Activated CD4-positive, alpha-beta memory T cell treated with anti-CD3 and anti-CD28 coated beads for 36 hours (primary cell): ENCODE data around the gene RREB1. TPM values are rescaled to one million over a fixed set of nuclear protein-coding genes. Genes with fewer than 3 reads are reported as not detected.
A peak's percentile ranks its signal among the peaks of the same experiment; 100 is the strongest.

Experiments used
- CTCF ChIA-PET: fragments of 350-600 bp; sonication (Branson Sonifier 250); formaldehyde crosslinking; loops from one replicate; lab custom pipeline; 2021; ENCODE audit warnings: antibody characterized with exemption, inconsistent platforms; lab: Charles Lee
- POLR2A ChIA-PET: fragments of 350-600 bp; sonication (Branson Sonifier 250); formaldehyde crosslinking; loops from one replicate; lab custom pipeline; 2021; ENCODE audit warnings: antibody characterized with exemption; lab: Charles Lee
- DNase-seq: peaks from one replicate; pipeline ENCODE4 v3.0.0-alpha.2; 2020
- H3K27ac Mint-ChIP-seq: one replicate; pipeline ENCODE4 v1.8.0; 2021; ENCODE audit warnings: mixed read lengths
- H3K27me3 Mint-ChIP-seq: one replicate; pipeline ENCODE4 v1.8.0; 2021; ENCODE audit warnings: mixed read lengths
- H3K36me3 Mint-ChIP-seq: one replicate; pipeline ENCODE4 v1.8.0; 2021; ENCODE audit warnings: mixed read lengths
- H3K4me1 Mint-ChIP-seq: one replicate; pipeline ENCODE4 v1.8.0; 2021; ENCODE audit warnings: low read depth, mixed read lengths
- H3K4me3 Mint-ChIP-seq: one replicate; pipeline ENCODE4 v1.8.0; 2021; ENCODE audit warnings: mild to moderate bottlenecking, mixed read lengths
- H3K9me3 Mint-ChIP-seq: one replicate; pipeline ENCODE4 v1.8.0; 2021; ENCODE audit warnings: mixed read lengths
- intact Hi-C: fragments of 100-400 bp; cut with micrococcal nuclease; formaldehyde crosslinking; loops from one replicate; pipeline ENCODE4 v1.15.1; 2023
- total RNA-seq, 2 experiments: library from RNA; stranded (reverse); gene quantifications; one replicate each; pipeline ENCODE4 v1.2.3, GENCODE V29; 2021

RREB1 gene
- total RNA-seq, 2 experiments from 2014 or later, result 13.0 to 13.5 TPM

GRCh38 chr6:7112741-7113313 lies 5.1 kb downstream of the RREB1 start:
- CTCF ChIA-PET, result no interaction called here
- intact Hi-C loops, result no loop called here
- POLR2A ChIA-PET, result interaction anchor here (1.0 kb wide), 1 partner anchor 25 kb away, joined by 4 read pairs; no protein-coding TSS in a partner anchor

GRCh38 chr6:7114744-7115458 lies 7.1 kb downstream of the RREB1 start:
- ChIA-PET CTCF (interaction anchor here (1.9 kb wide), 1 partner anchor 10 kb away, joined by 4 read pairs; no protein-coding TSS in a partner anchor), POLR2A (no interaction called here)
- Mint-ChIP-seq H3K36me3 (no peaks in the 10 kb centered on the region), H3K9me3 (no peaks in the 10 kb centered on the region), H3K4me1 (peaks cover 80% of the 10 kb centered on the region), H3K4me3 (no peak overlapping the region), H3K27me3 (no peaks in the 10 kb centered on the region), H3K27ac (no peak overlapping the region)
- intact Hi-C loops, result no loop called here
- no peak for DNase-seq

More at GRCh38 chr6:7112741-7113313, 5.1 kb downstream of the RREB1 start:
- Mint-ChIP-seq H3K27me3 (no peaks in the 10 kb centered on the region), H3K27ac (no peak overlapping the region), H3K36me3 (peaks cover 3% of the 10 kb centered on the region), H3K9me3 (no peaks in the 10 kb centered on the region), H3K4me1 (peaks cover 74% of the 10 kb centered on the region), H3K4me3 (peak overlapping the region; percentile 57)
- DNase-seq, result peak; percentile 37

GRCh38 chr6:7115543-7116231 lies 7.9 kb downstream of the RREB1 start:
- no peak for DNase-seq
- no peak overlapping the region for H3K4me3 Mint-ChIP-seq
- POLR2A ChIA-PET, result interaction anchor here (1.3 kb wide), 1 partner anchor 23 kb away, joined by 4 read pairs; no protein-coding TSS in a partner anchor
- CTCF ChIA-PET, result interaction anchor here (1.0 to 1.9 kb wide), 3 partner anchors 9 to 24 kb away, joined by 4 to 6 read pairs (median 5); no protein-coding TSS in a partner anchor
- H3K27ac Mint-ChIP-seq, result no peak overlapping the region
- H3K4me1 Mint-ChIP-seq, result peaks cover 72% of the 10 kb centered on the region
- H3K27me3 Mint-ChIP-seq, result no peaks in the 10 kb centered on the region
- intact Hi-C loops, result no loop called here
- no peaks in the 10 kb centered on the region for H3K36me3 Mint-ChIP-seq
- no peaks in the 10 kb centered on the region for H3K9me3 Mint-ChIP-seq

- ChIA-PET CTCF (interaction anchor here (1.0 kb wide), 1 partner anchor 360 kb away, joined by 3 read pairs; no protein-coding TSS in a partner anchor), POLR2A (no interaction called here)
- Mint-ChIP-seq H3K4me1 (peaks cover 45% of the 10 kb centered on the region), H3K36me3 (peaks cover 13% of the 10 kb centered on the region), H3K4me3 (no peak overlapping the region), H3K27ac (no peak overlapping the region), H3K9me3 (no peaks in the 10 kb centered on the region), H3K27me3 (no peaks in the 10 kb centered on the region)
- no peak for DNase-seq
- intact Hi-C loops, result no loop called here
Measured at GRCh38 chr6:7119272-7119801, 11.6 kb downstream of the RREB1 start.

GRCh38 chr6:7121700-7122241 lies 14.0 kb downstream of the RREB1 start:
- H3K4me1 Mint-ChIP-seq, result peaks cover 42% of the 10 kb centered on the region
- ChIA-PET POLR2A (no interaction called here), CTCF (interaction anchor here (0.7 kb wide), 2 partner anchors 122 to 278 kb away, joined by 3 read pairs; no protein-coding TSS in a partner anchor)
- intact Hi-C loops, result no loop called here
- H3K27me3 Mint-ChIP-seq, result no peaks in the 10 kb centered on the region
- H3K27ac Mint-ChIP-seq, result no peak overlapping the region
- H3K9me3 Mint-ChIP-seq, result no peaks in the 10 kb centered on the region
- DNase-seq, result no peak
- no peak overlapping the region for H3K4me3 Mint-ChIP-seq
- H3K36me3 Mint-ChIP-seq, result peaks cover 16% of the 10 kb centered on the region

GRCh38 chr6:7122684-7123083 lies 14.9 kb downstream of the RREB1 start:
- H3K9me3 Mint-ChIP-seq, result no peaks in the 10 kb centered on the region
- H3K4me3 Mint-ChIP-seq, result no peak overlapping the region
- intact Hi-C loops, result no loop called here
- no peak for DNase-seq
- no peaks in the 10 kb centered on the region for H3K27me3 Mint-ChIP-seq
- peaks cover 44% of the 10 kb centered on the region for H3K4me1 Mint-ChIP-seq
- ChIA-PET POLR2A (no interaction called here), CTCF (interaction anchor here (0.7 kb wide), 1 partner anchor 121 kb away, joined by 3 read pairs; no protein-coding TSS in a partner anchor)
- H3K27ac Mint-ChIP-seq, result no peak overlapping the region
- peaks cover 16% of the 10 kb centered on the region for H3K36me3 Mint-ChIP-seq

GRCh38 chr6:7124114-7124513 lies 16.4 kb downstream of the RREB1 start:
- intact Hi-C loops, result no loop called here
- POLR2A ChIA-PET, result no interaction called here
- CTCF ChIA-PET, result interaction anchor here (0.7 to 1.3 kb wide), 2 partner anchors 9 to 430 kb away, joined by 3 to 4 read pairs; no protein-coding TSS in a partner anchor
- Mint-ChIP-seq H3K36me3 (peaks cover 16% of the 10 kb centered on the region), H3K4me3 (no peak overlapping the region), H3K27ac (no peak overlapping the region), H3K4me1 (peaks cover 54% of the 10 kb centered on the region), H3K27me3 (no peaks in the 10 kb centered on the region), H3K9me3 (no peaks in the 10 kb centered on the region)
- no peak for DNase-seq

- peaks cover 54% of the 10 kb centered on the region for H3K4me1 Mint-ChIP-seq
- intact Hi-C loops, result no loop called here
- ChIA-PET CTCF (interaction anchor here (1.3 kb wide), 1 partner anchor 9 kb away, joined by 4 read pairs; no protein-coding TSS in a partner anchor), POLR2A (no interaction called here)
- H3K9me3 Mint-ChIP-seq, result no peaks in the 10 kb centered on the region
- H3K27me3 Mint-ChIP-seq, result no peaks in the 10 kb centered on the region
- H3K36me3 Mint-ChIP-seq, result peaks cover 16% of the 10 kb centered on the region
- no peak overlapping the region for H3K4me3 Mint-ChIP-seq
- no peak for DNase-seq
- no peak overlapping the region for H3K27ac Mint-ChIP-seq
Measured at GRCh38 chr6:7124636-7125035, 16.9 kb downstream of the RREB1 start.

- ChIA-PET POLR2A (no interaction called here), CTCF (interaction anchor here (1.3 kb wide), 1 partner anchor 10 kb away, joined by 4 read pairs; no protein-coding TSS in a partner anchor)
- intact Hi-C loops, result no loop called here
- Mint-ChIP-seq H3K4me3 (no peak overlapping the region), H3K27ac (no peak overlapping the region), H3K9me3 (no peaks in the 10 kb centered on the region), H3K36me3 (peaks cover 16% of the 10 kb centered on the region), H3K4me1 (peaks cover 58% of the 10 kb centered on the region), H3K27me3 (no peaks in the 10 kb centered on the region)
- DNase-seq, result no peak
Measured at GRCh38 chr6:7125290-7125689, 17.5 kb downstream of the RREB1 start.

- DNase-seq, result no peak
- H3K27ac Mint-ChIP-seq, result no peak overlapping the region
- peaks cover 13% of the 10 kb centered on the region for H3K36me3 Mint-ChIP-seq
- peaks cover 66% of the 10 kb centered on the region for H3K4me1 Mint-ChIP-seq
- H3K9me3 Mint-ChIP-seq, result no peaks in the 10 kb centered on the region
- H3K27me3 Mint-ChIP-seq, result no peaks in the 10 kb centered on the region
- ChIA-PET POLR2A (no interaction called here), CTCF (no interaction called here)
- H3K4me3 Mint-ChIP-seq, result no peak overlapping the region
- intact Hi-C loops, result no loop called here
Measured at GRCh38 chr6:7126754-7127153, 19.0 kb downstream of the RREB1 start.

- no peak overlapping the region for H3K4me3 Mint-ChIP-seq
- H3K9me3 Mint-ChIP-seq, result no peaks in the 10 kb centered on the region
- CTCF ChIA-PET, result interaction anchor here (0.6 kb wide), 1 partner anchor 41 kb away, joined by 3 read pairs; no protein-coding TSS in a partner anchor
- intact Hi-C loops, result no loop called here
- peaks cover 5% of the 10 kb centered on the region for H3K36me3 Mint-ChIP-seq
- DNase-seq, result no peak
- H3K27ac Mint-ChIP-seq, result no peak overlapping the region
- peaks cover 70% of the 10 kb centered on the region for H3K4me1 Mint-ChIP-seq
- no peaks in the 10 kb centered on the region for H3K27me3 Mint-ChIP-seq
- POLR2A ChIA-PET, result interaction anchor here (2.0 kb wide), 1 partner anchor 10 kb away, joined by 6 read pairs; no protein-coding TSS in a partner anchor
Measured at GRCh38 chr6:7127680-7128079, 19.9 kb downstream of the RREB1 start.
